Measurements from ENCODE around the gene SPIRE1.

The SPIRE1 gene

DNA sequence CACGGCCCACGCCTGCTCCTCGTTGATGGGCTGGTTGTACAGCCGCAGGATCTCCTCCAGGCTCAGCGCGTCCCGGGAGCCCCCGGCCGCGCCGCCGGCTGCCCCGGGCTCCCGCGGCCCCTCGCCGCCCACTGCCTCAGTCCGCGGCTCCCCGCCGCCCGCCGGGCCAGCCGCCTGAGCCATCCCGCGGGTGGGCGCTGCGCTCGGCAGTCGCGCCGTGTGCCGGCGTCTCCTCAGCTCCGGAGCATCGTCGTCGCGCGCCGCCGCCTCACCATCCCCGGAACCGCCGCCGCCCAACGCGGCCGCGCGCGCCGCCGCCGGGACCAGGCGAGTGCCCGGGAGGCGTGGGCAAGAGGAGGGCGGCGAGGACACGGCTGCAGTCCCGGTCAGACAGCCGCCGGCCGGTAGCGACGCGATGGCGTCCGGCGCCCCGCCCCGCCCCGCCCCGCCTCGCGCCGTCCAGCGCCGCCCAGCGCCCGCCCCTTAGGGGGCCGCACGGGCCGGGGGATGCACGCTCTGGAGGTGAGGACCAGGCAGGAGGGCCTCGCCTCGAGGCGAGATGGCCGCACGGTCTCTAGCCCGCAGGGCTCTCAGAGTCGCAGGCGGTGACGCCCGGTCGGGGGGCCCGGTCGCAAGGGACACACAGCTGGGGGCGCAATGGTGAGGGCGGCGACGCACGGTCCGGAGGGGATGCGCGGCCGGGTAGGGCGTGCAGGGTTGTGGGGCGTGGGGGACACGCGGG is at the start of gene SPIRE1:
Gene SPIRE1 (minus strand): TSS at position 424 of the 742 bp plus-strand sequence. CDS start 241 bp downstream, at position 183.
- peak; percentile 64 to 73 for DNase-seq

DNA sequence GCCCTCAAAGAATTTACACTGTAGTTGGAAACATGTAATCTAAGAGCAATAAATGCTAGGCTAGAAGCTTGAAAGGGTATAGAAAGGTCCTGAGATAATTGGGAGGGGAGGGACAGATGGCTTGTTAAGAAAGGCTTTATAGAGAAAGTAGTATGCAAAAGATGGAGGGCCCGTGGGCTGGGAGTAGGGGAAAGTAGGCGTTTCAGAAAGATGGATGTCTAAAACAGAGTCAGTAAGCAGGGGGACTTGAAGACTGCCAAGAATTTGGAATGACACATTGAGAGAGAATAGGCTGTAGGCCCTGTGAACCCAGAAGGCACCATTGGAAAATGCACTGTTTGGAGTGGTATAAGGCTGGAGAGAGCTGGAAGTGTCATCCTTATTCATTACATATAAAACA is 45.8 kb upstream of the SPIRE1 start:
- no peak for DNase-seq

DNA sequence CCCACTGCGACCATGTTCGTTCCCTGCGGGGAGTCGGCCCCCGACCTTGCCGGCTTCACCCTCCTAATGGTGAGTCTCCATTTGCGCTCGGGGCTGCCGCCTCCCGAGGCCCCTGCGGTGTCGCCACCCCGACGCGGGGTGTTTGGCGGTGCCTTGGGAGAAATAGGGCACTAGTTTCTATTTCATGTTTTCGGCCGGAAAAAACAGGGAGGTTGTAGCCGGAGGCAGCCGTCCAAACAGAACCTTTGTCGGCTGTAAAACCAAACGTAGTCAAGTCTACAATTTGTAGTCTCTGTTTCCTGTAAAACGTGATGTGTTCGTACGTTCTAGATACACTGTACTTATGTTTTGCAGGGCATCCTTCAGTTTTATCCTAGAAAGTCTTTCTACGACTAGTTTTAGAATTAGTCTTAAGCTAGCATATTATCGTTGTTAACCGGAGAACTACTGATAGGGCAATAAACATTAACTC is 45.2 kb upstream of the SPIRE1 start:
- no peak for DNase-seq

DNA sequence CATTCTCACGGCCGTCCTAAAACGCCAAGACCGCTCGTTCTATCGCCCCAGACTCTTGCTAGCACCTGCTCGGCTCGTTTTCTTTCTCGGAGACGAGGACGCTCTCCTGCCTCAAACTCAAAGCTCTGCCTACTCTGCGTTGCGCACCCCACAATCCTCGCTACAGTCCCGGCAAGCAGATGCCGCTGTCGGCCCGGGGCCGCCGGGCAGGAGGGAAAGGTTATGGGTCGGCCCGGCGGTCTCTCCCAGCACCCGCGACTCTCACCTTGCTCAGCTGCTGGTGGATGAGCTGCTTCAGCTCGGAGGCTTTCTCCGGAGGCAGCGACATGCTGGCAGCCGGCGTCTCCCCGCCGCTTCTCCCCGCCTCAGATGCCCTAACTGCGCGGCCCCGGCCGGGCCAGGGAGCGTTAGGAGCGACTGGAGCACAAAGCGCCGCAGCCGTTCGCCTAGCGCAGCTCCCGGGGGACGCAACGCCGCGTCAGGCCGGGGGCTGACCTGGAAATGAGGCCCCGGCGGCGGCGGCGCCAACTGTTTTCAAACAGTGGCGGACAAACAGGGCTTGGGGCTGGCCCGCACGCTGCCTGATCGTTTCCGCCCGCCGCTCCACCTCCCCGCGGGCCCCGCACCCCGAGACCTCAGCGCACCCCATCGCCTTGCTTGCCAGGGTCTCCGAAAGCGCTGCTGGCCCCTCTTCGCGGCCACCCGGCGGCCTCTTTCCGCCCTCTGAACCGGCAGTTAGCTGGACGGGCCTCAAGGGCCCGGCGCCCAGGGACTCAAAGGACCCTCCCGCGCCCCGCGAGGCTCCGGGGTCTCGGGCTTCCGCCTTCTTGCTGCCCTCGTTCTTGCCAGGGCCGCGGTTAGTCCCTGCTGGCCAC is 44.6 kb upstream of the SPIRE1 start, which contains the start of the genes CEP76 and PSMG2:
Gene CEP76 (minus strand): TSS at position 503 of the 875 bp plus-strand sequence. CDS start 175 bp downstream, at position 328.
Gene PSMG2 (plus strand): TSS at position 822 of the 875 bp plus-strand sequence. CDS start 66 bp downstream, outside the sequence.
- peak; percentile 70 to 84 for DNase-seq

DNA sequence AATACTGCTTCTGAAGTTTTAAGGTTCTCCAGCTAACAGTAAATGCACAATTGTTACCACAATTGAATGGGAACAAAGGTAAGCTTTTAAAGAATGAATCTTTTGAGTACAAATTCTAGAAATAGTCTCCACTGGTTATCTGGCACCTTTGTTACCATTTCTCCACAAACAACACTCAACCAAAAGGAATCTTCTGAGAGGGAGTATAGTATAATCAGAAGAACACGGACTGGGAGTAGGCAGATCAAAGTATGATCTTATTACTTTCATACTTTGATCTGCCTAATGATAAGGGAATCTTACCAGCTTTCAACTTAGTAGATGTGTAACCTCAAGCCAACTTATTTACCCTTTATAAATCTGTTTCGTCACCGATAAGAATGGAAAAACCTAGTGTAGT is 43.3 kb upstream of the SPIRE1 start:
- DNase-seq = no peak

DNA sequence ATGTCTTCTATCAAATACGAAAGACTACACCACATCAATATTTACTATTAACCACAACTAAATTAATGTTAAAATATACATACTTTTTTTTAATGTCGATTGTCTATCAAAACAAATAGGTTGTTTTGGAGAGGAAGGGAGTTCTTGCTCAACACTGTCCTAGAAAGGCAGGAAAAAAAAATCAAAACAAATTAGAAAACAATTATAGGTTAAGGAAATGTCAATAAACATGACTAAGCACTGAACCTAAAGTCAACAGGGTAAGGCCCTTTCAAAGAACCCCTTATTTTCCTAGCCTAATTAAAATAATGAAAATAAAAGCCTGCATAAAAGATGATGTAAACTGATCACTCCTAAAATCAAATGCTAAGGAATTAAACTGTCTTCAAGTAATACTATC is 41.8 kb upstream of the SPIRE1 start:
- no peak for DNase-seq

DNA sequence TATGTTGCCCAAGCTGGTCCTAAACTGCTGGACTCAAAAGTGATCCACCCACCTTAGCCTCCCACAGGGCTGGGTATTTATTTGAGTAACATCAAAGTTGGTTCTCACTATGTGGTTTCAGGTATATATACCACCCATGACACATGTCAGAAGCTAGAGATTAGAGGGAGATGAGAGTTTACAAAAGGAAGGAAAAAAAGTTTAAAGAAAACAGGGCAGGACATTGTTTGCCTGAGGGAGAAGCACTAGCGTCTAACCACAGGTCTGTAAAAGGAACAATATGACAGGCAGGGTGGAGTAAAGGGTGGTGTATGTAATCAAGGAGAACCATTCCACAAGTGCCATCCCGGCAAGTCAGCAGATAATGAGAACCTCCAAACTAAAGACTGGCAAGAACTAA is 36.1 kb upstream of the SPIRE1 start:
- no peak for DNase-seq

DNA sequence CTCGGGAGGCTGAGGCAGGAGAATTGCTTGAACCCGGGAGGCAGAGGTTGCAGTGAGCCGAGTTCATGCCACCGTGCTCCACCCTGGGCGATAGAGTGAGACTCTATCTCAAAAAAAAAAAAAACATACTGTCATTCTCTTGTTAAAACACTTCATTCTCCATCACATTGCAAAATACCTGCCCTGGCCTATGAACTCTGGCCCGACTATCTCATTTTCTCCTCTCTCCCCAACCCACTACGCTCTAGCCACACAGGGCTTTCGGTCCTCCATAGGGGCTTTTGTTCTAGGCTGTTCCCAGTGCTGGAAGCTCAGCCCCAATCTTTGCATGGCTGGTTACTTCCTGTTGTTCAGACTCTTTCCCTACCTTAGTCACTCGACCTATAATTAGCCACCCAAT is 34.3 kb upstream of the SPIRE1 start:
- no peak for DNase-seq

DNA sequence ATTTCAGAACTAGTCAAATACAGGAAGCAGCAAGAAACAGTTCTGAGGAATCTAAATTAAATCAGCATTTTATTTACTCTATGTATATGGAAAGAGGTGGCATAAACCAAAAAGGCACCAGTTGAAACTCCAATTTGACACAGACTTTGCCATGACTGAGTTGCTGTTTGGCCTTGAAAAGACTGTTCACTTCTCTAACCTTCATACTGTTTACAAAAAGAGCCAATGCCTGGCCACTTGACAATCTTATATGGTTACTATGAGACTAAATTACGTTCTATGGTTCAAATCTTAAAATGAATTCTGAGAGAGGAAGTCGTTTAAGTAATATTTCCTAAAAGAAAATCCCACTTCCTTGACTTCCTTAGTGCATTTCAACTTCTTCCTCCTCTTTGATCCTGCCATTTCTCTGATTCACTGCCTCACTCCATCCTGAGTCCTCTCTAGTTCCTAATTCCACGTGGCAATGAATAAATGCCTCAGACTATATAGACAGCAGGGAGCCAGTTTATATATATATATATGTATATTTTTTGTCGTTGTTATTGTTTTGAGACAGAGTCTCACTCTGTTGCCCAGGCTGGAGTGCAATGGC is 31.4 kb upstream of the SPIRE1 start:
- no peak for DNase-seq

DNA sequence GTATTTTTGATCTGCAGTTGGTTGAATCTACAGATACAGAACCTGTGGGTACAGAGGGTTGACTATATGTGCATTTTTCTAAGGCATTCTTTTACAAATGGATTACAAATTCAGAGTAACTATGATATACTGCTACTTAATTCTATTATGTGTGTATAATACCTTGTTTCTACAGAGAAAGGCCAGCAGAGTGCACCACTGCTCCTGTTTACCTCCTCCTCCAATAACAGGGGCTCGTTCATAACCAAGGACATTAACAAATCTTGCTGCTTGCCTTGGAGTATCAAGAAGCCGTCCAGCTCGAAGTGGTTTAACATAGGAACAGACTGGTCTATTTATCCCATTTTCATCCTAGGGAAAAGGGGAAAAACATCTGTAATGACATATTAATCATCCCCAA is 28.2 kb upstream of the SPIRE1 start:
- no peak for DNase-seq

DNA sequence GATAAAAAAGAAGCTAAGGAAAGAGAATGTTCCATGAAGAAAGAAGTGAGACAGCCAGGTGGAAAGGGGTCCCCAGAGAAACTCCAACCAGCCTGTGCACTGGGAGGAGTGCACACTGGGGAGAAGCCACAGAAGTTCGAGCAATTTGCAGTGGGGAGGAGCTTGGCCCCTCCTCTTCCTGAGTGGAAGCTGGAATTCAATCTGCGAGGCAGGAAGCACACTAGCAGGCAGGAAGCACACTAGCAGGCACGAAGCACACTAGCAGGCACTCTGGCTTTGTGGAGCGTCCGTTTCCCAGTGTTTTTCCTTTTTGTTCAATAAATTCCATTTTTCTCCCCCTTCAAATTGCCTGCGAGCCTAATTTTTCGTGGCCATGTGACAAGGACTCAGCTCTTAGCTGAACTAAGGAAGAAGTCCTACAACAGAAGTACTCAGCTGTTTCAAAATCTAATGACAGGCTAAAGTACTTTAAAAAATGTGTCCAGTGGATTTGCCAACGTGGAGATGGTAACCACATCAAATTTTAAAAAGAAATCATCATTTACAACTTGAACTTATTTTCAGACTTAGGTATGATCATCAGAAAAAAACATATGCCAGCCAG is 21.4 kb upstream of the SPIRE1 start:
- DNase-seq = peak in 1 of 2 donors; percentile 8

DNA sequence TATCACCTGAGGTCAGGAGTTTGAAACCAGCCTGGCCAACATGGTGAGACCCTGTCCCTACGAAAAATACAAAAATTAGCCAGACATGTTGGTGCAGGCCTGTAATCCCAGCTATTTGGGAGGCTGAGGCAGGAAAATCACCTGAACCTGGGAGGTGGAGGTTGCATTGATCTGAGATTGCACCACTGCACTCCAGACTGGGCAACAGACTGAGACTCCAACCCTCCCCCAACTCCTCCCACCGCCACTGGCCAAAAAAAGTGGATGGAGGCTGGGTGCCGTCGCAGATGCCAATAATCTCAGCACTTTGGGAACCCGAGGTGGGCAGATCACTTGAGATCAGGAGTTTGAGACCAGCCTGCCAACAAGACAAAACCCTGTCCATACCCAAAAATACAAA is 10.1 kb upstream of the SPIRE1 start:
- no peak for DNase-seq

DNA sequence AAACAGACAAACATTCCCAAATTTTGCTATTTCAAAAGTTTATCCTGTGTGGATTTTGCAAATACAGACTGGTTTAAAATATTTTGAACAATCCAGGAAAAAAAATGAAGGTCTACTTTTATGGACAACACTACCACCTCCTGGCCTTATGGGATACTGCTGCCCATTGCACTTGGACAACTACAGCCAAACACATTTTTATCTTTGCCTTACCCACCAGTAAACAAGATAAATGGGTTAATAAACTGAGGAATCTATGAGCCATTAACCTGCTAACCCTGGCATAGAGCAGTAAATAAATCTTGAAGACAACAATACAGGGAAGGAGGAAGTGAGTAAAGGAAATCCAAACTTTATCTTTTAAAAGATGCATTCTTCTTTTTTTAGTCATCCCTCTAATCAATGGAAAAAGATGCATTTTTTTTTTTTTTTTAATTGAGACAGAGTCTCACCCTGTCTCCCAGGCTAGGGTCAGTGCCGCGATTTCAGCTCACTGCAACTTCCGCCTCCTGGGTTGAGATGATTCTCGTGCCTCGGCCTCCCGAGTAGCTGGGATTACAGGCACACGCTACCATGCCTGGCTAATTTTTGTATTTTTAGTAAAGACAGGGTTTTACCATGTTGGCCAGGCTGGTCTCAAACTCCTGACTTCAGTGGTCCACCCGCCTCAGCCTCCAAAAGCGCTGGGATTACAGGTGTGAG is 2.1 kb upstream of the SPIRE1 start:
- peak; percentile 3 to 65 for DNase-seq

DNA sequence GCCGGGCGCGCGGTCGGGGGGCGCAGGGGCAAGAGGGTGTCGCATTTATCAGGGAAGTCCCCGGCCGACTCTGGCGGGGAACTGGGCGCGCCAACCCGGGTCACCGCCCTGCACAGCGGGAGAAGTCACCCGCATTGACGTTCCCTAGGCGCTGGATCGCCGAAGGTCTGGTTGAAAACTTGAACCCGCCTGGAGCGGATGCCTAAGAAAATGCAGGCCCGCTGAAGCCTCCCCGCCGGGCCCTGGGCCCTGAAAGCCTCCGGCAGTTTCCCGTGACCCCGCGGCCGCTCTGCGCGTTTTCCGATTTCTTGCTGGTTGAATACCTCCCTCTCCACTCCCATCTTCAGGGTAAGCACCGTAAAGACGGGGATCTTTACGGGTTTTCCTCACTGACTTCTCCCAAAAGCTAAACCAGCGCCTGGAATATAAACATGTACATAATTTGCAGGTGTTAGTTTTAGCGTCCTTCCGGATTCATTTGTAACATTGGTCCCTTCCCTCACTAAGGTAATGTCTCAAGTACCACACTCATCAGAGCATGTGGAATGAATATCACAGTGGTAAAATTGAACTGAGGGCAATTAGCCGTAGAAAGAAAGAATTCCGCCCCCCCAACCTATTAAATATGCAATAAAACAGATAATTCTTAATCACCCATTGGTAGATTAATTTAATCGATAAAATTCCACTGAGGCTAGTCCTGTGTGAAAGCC is 675 bp upstream of the SPIRE1 start:
- DNase-seq = peak in 1 of 2 donors; percentile 52

DNA sequence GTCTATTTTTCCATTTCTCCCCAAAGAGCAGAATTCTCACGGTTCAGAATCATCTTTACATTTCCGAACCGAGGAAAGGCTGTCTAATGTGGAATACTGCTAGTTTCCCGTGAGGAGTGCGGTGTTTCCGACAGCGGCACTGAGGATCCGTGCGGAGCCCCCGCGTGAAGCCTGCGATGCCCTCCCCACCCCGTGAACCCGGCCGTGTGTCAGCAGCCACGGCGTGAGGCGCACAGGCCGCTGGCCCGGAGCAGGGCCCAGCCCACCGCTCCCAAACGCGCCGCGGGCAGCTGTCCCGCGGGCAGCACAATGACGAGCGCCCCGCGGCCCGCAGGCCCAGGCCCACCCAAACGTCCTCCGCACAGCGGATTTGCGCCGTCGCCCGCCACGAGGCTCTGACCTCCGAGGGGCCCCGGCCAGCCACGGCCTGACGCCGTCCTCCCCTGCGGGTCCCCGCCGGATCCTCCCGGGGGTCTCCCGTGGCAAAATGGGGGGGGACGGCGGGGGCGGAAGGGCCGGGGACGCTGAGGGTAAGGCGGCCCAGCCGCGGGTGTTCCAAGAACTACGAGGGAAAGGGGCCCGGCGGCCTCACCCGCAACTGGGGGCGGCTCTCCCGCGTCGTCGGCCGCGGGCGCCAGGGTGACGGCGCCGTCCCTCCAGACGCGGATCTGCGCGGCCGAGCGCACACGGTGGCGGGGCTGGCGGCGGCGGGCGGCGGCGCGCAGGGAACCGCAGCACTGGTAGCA is 796 bp downstream of the SPIRE1 start:
- DNase-seq = peak in 1 of 2 donors; percentile 21

DNA sequence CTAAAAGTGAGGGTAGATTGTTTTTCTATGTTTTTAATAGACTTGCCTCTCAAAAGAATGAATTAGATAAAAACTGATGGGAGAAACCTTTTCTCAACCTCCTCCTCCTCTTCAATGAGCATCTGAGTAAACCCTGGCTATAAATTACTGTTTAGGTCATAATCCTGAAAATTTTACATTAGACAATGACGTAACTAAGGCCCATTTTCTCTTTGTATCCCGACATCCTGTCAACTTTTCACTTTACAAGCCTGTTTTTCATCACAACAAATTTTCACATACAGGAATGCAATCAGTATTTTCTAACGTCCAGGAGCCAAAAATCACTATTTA is 1.3 kb downstream of the SPIRE1 start:
- DNase-seq = no peak

DNA sequence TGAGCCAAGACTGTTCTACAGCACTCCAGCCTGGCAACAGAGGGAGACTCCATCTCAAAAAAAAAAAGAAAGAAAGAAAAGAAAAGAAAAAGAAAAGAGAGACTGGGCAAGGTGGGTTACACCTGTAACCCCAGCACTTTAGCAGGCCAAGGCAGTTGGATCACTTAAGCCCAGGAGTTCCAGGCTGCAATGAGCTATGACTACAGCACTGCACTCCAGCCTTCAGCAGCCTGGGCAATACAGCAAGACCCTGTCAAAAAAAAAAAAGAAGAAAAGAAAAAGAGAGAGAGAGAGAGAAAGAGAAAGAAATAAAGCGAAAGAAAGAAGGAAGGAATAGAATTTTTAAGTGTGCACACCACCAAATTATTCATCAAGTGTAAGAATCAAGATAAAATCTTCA is 2.9 kb downstream of the SPIRE1 start:
- no peak for DNase-seq

DNA sequence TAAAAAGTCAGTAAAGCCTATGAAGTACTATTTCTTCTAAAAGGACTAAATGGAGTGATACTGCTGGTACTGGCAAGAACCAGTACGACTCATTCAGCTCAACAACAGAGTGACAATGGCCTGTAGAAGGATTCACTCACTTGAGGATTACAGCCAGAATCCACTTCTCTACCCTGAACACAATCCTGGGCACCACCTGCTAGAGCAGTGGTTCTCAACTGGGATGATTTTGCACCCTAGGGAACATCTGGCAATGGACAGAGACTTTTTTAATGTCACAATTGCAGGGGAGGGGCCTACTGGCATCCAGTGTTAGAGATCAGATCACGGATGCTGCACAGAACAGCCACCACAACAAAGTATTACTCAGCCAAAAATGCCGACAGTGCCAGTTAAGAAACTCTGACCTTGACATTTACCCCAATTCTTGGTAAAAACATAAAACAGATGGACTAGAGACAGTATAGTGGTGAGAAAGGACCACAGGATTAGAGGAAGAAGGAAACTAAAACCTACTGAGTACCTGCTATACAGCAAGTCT is 5.0 kb downstream of the SPIRE1 start:
- DNase-seq = peak in 1 of 2 donors; percentile 33

DNA sequence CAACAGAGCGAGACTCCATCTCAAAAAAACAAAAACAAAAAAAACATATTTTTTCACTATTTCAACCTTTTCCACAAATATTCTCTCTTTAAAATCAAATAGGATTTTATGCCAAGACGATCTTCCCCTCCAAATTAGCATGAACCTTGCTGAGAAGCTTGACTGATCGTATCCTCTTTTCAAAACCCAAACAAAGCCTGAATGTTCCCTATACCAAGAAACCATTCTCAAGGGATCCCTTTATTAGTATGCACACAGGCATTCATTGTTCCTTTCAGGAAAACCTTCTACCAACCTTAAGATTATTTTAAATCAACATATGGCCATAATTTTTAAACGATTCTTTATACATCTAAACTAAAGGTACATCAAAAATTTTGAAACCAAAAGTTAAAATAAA is 6.3 kb downstream of the SPIRE1 start:
- no peak for DNase-seq

DNA sequence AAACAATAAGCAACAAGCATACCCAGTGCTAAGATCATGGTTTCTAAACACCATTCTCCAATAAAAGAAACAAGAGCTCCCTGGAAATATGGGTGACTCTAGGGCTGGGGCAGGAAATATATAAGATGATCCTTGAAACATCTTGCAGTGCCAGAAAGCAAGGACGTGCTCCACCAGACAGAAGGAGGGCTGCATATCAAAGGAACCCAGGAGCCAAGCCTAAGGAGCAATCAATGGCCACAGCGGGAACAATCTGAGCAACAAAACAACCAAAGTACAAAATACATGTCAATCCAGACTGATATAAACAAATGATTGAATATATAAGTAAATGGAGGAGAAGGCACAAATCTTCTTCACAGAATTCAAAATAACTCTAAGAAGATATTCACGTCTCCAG is 10.1 kb downstream of the SPIRE1 start:
- DNase-seq = no peak

Measured in hippocampal formation (tissue), 2 donors.